GM18951 (cell line): Measurements from ENCODE around the gene THADA.
"Not testable (repeated sequence)": the region's sequence is repeated elsewhere in the genome, so short reads cannot be mapped to it uniquely, and the experiment has no call there.

Experiments
- POLR2A ChIP-seq: IDR thresholded peaks from 4 replicates; pipeline ENCODE4 v1.6.1; 2011; ENCODE audit warnings: mild to moderate bottlenecking; ENCODE audit not compliant: insufficient read length, insufficient read depth; ENCODE audit errors: extremely low read depth
- in situ Hi-C: fragments of 300-500 bp; cut with MboI; formaldehyde crosslinking; loops from one replicate; pipeline ENCODE4 v1.12.0; 2022; ENCODE audit warnings: low sequenced_read_pairs, mixed read lengths, inconsistent platforms; ENCODE audit not compliant: unreplicated experiment

Gene THADA

GRCh38 chr2:43616967-43617680 is 21.3 kb upstream of the THADA start:
- no peak for TF ChIP-seq POLR2A
- in situ Hi-C loops: no loop called here

- no peak for TF ChIP-seq POLR2A
- in situ Hi-C loops: no loop called here
These were observed 17.1 kb upstream of the THADA start for GRCh38 chr2:43612944-43613343.

- TF ChIP-seq POLR2A: no peak
- in situ Hi-C loops: no loop called here
These were observed 16.4 kb upstream of the THADA start for GRCh38 chr2:43611987-43612894.

- TF ChIP-seq POLR2A: no peak
- in situ Hi-C loops: no loop called here
These were observed 14.5 kb upstream of the THADA start for GRCh38 chr2:43610361-43610760.

- TF ChIP-seq POLR2A: no peak
- in situ Hi-C loops: no loop called here
These were observed 13.6 kb upstream of the THADA start for GRCh38 chr2:43609290-43609918.

- no peak for TF ChIP-seq POLR2A
- in situ Hi-C loops: no loop called here
These were observed 10.0 kb upstream of the THADA start for GRCh38 chr2:43605851-43606250.

GRCh38 chr2:43605079-43605655 is 9.3 kb upstream of the THADA start:
- TF ChIP-seq POLR2A: no peak
- in situ Hi-C loops: no loop called here

GRCh38 chr2:43604674-43605073 is 8.8 kb upstream of the THADA start:
- TF ChIP-seq POLR2A: no peak
- in situ Hi-C loops: no loop called here

- in situ Hi-C loops: not testable (repeated sequence)
These were observed 4.8 kb upstream of the THADA start for GRCh38 chr2:43600596-43600995.

GRCh38 chr2:43594875-43595274 is 963 bp downstream of the THADA start:
- in situ Hi-C loops: no loop called here
- TF ChIP-seq POLR2A: no peak

GRCh38 chr2:43593254-43593653 is 2.6 kb downstream of the THADA start:
- no peak for TF ChIP-seq POLR2A
- in situ Hi-C loops: no loop called here

- TF ChIP-seq POLR2A: no peak
- in situ Hi-C loops: no loop called here
These were observed 3.4 kb downstream of the THADA start for GRCh38 chr2:43592443-43592842.

GRCh38 chr2:43585708-43586107 is 10.1 kb downstream of the THADA start:
- TF ChIP-seq POLR2A: no peak
- in situ Hi-C loops: no loop called here
